ENCODE results near the gene HSD3B1. TPM values are rescaled to one million over a fixed set of nuclear protein-coding genes. Genes with fewer than 3 reads are reported as not detected.

HSD3B1 gene
- total and polyA plus RNA-seq, 11 donors, result not detected

DNA sequence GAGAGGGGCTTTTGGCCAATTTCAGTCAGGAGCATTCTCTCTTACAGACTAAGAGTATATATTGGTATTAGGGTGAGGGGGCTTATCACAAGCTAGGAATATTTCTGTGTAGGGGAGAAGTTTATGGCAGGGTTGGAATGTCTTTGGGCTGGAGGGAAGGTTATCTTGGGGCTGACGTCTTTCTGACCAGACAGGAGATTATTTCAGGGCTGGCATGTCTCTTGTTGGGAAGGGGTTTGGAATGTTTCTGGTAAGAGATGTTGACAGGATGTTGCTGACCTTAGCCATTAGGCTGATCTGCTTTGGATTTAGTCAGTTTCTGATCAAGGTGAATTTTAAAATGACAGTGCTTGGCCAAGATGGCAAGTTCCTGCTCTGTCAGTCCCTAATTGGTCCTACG lies 17.8 kb upstream of the HSD3B1 start:
- H3K36me3 ChIP-seq, result no peaks in the 10 kb centered on the region
- H3K4me3 ChIP-seq, result no peak overlapping the region
- ATAC-seq (no peak), DNase-seq (no peak)
- WGBS, 4 donors, result 43 to 61% (median 55%) methylated on average over 2 of the region's 2 CpGs
- TF ChIP-seq, protein P1, sequence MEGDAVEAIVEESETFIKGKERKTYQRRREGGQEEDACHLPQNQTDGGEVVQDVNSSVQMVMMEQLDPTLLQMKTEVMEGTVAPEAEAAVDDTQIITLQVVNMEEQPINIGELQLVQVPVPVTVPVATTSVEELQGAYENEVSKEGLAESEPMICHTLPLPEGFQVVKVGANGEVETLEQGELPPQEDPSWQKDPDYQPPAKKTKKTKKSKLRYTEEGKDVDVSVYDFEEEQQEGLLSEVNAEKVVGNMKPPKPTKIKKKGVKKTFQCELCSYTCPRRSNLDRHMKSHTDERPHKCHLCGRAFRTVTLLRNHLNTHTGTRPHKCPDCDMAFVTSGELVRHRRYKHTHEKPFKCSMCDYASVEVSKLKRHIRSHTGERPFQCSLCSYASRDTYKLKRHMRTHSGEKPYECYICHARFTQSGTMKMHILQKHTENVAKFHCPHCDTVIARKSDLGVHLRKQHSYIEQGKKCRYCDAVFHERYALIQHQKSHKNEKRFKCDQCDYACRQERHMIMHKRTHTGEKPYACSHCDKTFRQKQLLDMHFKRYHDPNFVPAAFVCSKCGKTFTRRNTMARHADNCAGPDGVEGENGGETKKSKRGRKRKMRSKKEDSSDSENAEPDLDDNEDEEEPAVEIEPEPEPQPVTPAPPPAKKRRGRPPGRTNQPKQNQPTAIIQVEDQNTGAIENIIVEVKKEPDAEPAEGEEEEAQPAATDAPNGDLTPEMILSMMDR (IDR thresholded peaks at IDR 0.05), result no peak
- no peak for TF ChIP-seq POLR2A (IDR thresholded peaks at IDR 0.05)
- intact Hi-C loops (cut with DNase I), result loop anchor here in 2 of 10 donors (5.0 to 10.0 kb wide), 2 partner anchors 52 to 96 kb away; no protein-coding TSS in a partner anchor
- no peaks in the 10 kb centered on the region for H3K9me3 ChIP-seq
- no peaks in the 10 kb centered on the region for H3K27me3 ChIP-seq
- H3K27ac ChIP-seq, result no peak overlapping the region
- peaks cover 0 to under 1% (median 0%) of the 10 kb centered on the region in 12 donors for H3K4me1 ChIP-seq

DNA sequence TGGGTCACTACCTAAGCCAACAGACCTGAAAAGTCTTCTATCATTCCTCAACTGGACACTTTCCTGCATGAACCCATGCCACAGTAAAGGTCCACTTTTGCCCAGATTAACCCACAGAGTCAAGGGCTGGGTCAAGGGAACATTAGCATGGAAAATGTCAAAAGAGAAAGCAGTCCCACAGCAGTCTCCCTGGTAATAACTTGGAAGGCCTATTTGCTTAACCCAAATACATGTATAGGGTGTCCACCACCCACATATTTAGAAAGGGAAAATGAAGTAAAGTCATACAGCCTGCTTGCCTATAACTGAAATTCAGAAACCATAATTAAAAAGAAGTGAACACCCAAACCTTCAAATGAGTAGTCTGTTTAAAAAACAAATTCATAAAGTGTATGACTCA lies 16.1 kb upstream of the HSD3B1 start:
- no peaks in the 10 kb centered on the region for H3K27me3 ChIP-seq
- H3K36me3 ChIP-seq, result no peaks in the 10 kb centered on the region
- no peaks in the 10 kb centered on the region for H3K4me1 ChIP-seq
- TF ChIP-seq, protein P1 (IDR thresholded peaks at IDR 0.05), result no peak
- TF ChIP-seq POLR2A (IDR thresholded peaks at IDR 0.05), result no peak
- H3K9me3 ChIP-seq, result peaks cover 0 to 11% (median 0%) of the 10 kb centered on the region in 12 donors
- no peak overlapping the region for H3K27ac ChIP-seq
- intact Hi-C loops (cut with DNase I), result no loop called here
- H3K4me3 ChIP-seq, result no peak overlapping the region
- ATAC-seq, result no peak
- DNase-seq, result no peak

DNA sequence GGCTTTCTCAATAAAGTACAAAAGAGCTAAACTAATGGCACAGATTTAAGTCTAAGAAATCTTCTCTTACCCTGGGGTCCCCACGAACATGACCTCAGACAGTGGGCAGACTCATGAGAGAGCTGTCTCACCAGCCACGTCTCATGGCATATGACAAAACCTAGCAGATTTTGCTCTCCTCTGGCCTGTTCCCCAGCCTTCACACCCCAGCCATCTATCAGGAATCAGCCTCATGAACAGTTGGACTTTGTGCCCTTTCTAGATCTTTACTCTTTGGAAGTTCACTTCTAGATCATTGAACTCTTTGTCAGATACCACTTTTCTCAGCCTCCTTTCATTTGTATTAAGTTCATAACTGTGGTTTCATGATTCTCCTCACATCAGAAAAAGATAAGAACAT lies 14.2 kb upstream of the HSD3B1 start:
- DNase-seq (no peak), ATAC-seq (no peak)
- Histone ChIP-seq H3K27me3 (no peaks in the 10 kb centered on the region), H3K36me3 (no peaks in the 10 kb centered on the region), H3K9me3 (peaks cover 0 to 11% (median 0%) of the 10 kb centered on the region in 12 donors), H3K27ac (no peak overlapping the region), H3K4me3 (no peak overlapping the region), H3K4me1 (no peaks in the 10 kb centered on the region)
- WGBS, 4 donors, result 73 to 81% (median 81%) methylated on average over 2 of the region's 2 CpGs
- intact Hi-C loops (cut with DNase I), result no loop called here
- TF ChIP-seq, protein P1 (IDR thresholded peaks at IDR 0.05), result no peak
- no peak for TF ChIP-seq POLR2A (IDR thresholded peaks at IDR 0.05)

DNA sequence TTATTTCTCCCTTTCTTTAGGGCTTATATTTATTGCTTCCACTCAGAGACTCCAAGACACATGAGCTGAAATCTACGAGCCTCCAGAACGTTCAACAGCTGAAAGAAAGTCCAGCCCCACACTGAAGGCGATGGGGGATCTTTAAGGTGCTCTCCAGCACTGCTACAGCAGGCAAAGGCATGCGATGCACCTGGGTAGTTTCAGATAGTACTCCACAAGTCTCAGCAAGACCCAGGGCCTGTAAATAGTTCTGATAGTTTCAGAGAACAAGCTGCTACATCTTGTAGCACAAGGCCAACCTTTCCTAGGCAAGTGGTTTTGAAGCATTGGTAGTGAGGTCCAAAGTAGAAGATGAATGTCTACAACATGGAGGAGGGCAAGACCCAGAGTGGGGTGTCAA lies 2.2 kb upstream of the HSD3B1 start:
- no peak overlapping the region for H3K4me3 ChIP-seq
- no peak for DNase-seq
- H3K27ac ChIP-seq, result no peak overlapping the region
- peaks cover 0 to 4% (median 0%) of the 10 kb centered on the region in 12 donors for H3K9me3 ChIP-seq
- TF ChIP-seq, protein P1 (IDR thresholded peaks at IDR 0.05), result no peak
- no peak for TF ChIP-seq POLR2A (IDR thresholded peaks at IDR 0.05)
- no peak for ATAC-seq
- H3K36me3 ChIP-seq, result no peaks in the 10 kb centered on the region
- intact Hi-C loops (cut with DNase I), result no loop called here
- WGBS, 4 donors, result 79 to 92% (median 85%) methylated on average over 4 of the region's 4 CpGs
- no peaks in the 10 kb centered on the region for H3K4me1 ChIP-seq
- H3K27me3 ChIP-seq, result no peaks in the 10 kb centered on the region

All from heart left ventricle (tissue), 16 donors.